ENCODE data around the gene CHST15.
"Not testable (repeated sequence)": the region's sequence is repeated elsewhere in the genome, so short reads cannot be mapped to it uniquely, and the experiment has no call there.

The CHST15 gene

DNA sequence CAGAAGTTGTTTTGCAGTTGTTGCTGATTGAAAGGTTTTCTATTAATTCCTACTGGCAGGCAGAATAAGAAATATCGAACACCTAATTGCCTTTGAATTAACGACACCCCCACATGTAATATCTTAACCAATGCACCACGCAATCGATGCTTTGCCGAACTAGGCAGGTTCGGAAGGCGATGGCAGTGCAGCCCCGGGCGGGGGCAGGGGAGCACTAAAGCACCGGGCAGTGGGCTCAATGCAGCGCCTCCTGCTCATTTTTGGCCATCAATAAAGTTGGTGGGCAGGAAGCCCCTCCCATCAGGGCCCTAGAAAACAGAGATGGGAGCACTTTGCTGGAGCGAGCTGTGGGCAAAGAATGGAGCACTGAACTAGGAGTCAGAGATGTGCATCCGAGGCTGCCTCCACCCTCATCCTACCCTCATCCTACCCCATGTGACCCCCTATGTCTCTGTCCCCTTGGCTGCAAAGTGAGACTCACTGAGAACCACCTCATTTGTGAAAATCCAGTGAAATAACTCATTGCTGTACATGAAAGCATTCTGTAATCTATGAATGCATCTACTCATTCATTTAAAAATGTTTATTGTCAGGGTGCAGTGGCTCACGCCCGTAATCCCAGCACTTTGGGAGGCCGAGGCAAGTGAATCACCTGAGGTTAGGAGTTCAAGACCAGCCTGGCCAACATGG is 19.6 kb upstream of the CHST15 start:
- H3K4me1 Mint-ChIP-seq: no peaks in the 10 kb centered on the region
- ATAC-seq (no peak), DNase-seq (ENCODE audit: low spot score in 2 of 2) (no peak)
- H3K27ac Mint-ChIP-seq: no peak overlapping the region
- H3K4me3 Mint-ChIP-seq: no peak overlapping the region
- H3K36me3 Mint-ChIP-seq: no peaks in the 10 kb centered on the region
- H3K9me3 Mint-ChIP-seq: no peaks in the 10 kb centered on the region

DNA sequence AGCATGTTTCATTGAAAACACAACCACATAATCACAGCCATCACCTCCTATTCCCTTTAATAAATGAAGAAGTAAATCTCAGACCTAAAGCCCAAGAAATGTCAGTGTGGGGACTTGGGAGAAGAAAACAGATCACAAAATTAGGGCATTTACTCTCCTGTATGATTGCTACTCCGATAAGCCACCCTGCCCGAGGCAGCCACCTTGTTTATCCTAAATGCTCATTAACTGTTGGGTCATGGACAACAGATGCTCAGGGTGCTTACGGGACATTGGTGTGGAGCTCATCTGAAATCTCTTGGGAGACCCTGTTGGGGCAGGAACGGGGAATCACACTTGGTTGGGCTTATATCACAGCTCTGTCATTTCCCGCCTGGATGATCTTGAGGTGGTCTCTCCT is 17.5 kb upstream of the CHST15 start:
- no peaks in the 10 kb centered on the region for H3K9me3 Mint-ChIP-seq
- H3K4me3 Mint-ChIP-seq: no peak overlapping the region
- no peaks in the 10 kb centered on the region for H3K4me1 Mint-ChIP-seq
- no peak for DNase-seq (ENCODE audit: low spot score in 2 of 2)
- H3K36me3 Mint-ChIP-seq: no peaks in the 10 kb centered on the region
- no peak for ATAC-seq
- H3K27ac Mint-ChIP-seq: no peak overlapping the region

DNA sequence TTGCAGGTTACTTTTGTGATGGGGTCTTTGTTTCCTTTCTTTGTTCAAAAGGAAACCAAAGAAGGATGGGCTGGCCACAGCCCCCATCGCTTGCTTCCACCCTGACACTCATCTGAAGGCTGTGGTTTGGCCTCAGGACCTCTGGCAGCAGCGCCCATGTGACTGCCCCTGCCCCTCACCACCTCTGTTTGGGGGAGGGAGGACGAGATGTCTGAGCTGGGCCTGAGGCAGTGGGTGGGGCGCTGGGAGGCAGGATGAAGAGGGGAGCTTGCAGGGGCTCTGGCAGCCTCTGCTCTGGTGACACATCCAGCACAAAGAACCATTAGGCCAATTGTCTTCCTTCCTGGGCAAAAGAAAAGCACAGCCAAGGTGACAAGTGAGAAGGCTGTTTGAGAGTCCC is 15.9 kb upstream of the CHST15 start:
- no peaks in the 10 kb centered on the region for H3K9me3 Mint-ChIP-seq
- ATAC-seq: no peak

DNA sequence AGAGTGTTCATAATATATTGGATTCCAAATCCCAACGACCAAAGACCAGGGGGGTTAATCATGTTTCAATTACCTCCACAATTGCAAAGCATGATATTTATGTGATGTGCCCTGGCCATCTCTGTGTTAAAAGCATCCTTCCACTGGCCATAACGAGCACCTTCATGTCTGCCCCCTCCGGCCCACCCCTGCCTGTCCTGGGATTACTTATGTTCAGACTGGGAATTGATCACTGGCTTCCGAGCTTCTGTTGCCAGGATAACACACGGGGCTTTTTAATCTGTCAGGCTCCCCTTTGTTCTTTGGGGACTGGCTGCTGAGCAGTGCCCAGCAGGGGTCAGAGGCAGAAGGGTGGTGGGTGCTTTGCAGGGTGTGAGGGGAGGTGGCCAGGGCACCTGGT is 13.7 kb upstream of the CHST15 start:
- H3K4me1 Mint-ChIP-seq: no peaks in the 10 kb centered on the region
- ATAC-seq (no peak), DNase-seq (ENCODE audit: low spot score in 2 of 2) (no peak)
- H3K9me3 Mint-ChIP-seq: no peaks in the 10 kb centered on the region
- H3K27ac Mint-ChIP-seq: no peak overlapping the region
- no peaks in the 10 kb centered on the region for H3K36me3 Mint-ChIP-seq
- no peak overlapping the region for H3K4me3 Mint-ChIP-seq

More for the DNA sequence above, 15.9 kb upstream of the CHST15 start:
- no peak for DNase-seq (ENCODE audit: low spot score in 2 of 2)
- Mint-ChIP-seq H3K27ac (no peak overlapping the region), H3K4me1 (no peaks in the 10 kb centered on the region), H3K36me3 (no peaks in the 10 kb centered on the region), H3K4me3 (no peak overlapping the region)

DNA sequence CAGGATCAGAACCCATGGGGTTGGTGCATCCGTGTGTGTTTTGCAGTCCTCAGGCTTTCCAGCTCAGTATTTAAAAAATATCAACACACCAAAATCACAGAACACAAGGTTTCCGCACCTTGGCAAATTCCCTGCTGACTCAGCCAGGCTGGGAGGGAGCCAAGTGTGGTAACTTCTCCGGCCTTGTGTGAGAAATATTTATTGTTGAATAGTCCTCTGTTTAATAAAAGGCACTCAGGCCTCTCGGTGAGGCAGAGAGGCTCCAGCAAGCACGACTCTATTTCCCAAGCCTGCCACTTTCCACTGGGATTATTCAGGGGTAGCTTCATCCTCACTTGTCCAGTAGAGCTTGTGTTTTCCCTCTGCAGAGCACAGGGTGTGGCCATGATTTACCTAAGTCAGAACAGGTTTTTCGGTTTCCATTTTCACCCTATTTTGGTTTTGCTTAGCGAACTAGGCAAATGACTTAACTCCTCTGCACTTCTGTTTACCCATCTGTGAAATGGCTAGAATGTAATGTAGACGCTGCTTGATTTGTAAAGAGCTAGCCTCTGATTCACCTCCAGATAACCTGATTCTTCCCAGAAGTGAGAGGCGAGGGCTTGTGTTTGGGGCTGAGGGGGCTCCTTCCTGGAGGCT is 13.0 kb upstream of the CHST15 start:
- Mint-ChIP-seq H3K9me3 (no peaks in the 10 kb centered on the region), H3K4me1 (no peaks in the 10 kb centered on the region), H3K4me3 (no peak overlapping the region), H3K36me3 (no peaks in the 10 kb centered on the region), H3K27ac (no peak overlapping the region)
- ATAC-seq (peak; percentile 20), DNase-seq (ENCODE audit: low spot score in 2 of 2) (no peak)

DNA sequence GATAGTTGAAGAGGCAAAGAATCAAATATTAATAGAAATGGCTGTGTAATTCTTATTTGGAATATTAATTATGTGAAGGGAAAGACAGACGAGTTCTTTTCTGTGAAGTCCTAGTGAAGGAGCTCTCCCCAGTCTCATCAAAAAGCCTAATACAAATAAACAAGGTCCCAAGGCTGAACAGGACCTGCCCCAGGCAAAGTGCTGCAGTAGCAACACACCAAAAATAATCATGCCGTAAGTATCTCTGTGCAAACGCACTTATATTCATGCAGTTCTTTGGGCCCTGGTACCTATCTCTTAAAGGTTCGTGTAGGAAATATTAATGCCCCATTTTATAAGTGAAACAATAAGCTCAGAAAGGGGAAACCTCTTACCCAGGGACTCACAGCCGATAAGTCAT is 12.2 kb upstream of the CHST15 start:
- ATAC-seq (no peak), DNase-seq (ENCODE audit: low spot score in 2 of 2) (no peak)
- Mint-ChIP-seq H3K27ac (no peak overlapping the region), H3K36me3 (no peaks in the 10 kb centered on the region), H3K9me3 (no peaks in the 10 kb centered on the region), H3K4me1 (no peaks in the 10 kb centered on the region), H3K4me3 (no peak overlapping the region)

DNA sequence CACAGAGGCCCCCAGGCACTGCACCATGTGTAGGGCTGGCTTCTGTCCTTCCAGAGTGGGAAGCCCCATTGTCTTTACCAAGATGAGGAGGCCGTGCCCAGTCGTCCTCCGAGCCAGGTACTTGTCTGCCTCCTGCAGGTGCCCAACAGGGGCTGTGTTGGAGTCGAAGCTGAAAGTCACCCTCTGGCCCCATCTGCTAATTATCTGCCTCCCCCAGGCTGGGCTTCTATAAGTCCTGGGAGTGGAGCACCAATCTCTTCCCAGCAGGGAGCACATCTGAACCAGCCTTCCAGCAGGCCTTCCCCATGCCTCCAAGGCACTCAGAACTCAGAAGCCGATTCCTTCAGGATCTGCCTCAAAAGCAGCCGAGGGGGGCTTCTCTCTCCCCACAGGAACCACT is 11.6 kb upstream of the CHST15 start:
- DNase-seq (ENCODE audit: low spot score in 2 of 2): no peak
- no peaks in the 10 kb centered on the region for H3K36me3 Mint-ChIP-seq
- H3K4me1 Mint-ChIP-seq: peaks cover under 1% of the 10 kb centered on the region
- no peaks in the 10 kb centered on the region for H3K9me3 Mint-ChIP-seq
- ATAC-seq: no peak
- H3K4me3 Mint-ChIP-seq: no peak overlapping the region
- no peak overlapping the region for H3K27ac Mint-ChIP-seq

DNA sequence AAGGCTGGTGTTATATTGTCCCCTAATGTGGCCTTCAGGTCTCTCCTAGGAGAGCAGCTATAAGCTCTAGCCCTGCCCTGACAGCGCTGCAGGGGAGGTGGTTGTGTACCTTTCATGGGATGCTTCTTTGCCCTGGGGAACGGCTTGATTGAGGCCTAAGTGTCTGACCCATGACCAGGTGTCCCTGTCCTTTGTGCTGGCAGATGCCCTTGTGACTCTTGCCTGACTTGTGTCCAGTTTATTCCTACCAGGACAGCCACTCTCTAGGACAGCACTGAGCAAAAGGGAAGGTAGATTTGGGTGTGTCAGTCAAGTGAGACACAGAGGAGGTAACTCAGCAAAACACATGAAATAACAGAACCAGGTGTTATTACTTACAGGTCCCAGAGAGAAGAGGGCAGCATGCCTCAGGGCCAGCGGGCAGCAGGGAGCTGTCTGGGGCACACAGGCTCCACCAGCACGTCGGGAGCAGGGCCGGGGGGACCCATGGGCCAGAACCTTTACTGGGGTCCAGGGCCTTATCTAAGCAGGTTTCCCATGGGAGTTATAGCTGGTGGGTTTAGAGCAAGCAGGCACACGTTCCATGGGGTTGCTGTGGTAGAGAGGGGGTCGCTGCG is 10.7 kb upstream of the CHST15 start:
- no peak for DNase-seq (ENCODE audit: low spot score in 2 of 2)
- Mint-ChIP-seq H3K27ac (no peak overlapping the region), H3K4me3 (no peak overlapping the region), H3K9me3 (no peaks in the 10 kb centered on the region), H3K36me3 (no peaks in the 10 kb centered on the region), H3K4me1 (peaks cover 10% of the 10 kb centered on the region)
- no peak for ATAC-seq

DNA sequence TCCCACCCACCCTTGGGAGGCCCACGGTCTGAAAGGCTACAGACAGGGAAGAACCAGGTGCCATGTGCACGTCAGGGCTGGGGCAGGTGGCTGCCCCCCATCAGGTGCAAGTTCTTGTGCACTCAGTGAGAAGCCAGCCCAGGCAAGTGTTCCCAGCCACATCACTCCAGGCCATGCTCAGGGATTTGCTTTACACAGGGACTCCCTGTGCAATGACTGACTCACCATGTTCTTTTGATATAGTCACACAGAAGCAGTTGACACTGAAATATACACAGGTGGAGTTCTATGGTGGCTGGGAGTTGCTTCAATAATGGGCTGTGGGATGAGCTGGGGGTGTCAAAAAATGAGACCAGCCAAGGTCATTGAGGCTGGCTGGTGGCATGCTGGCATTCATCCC is 8.0 kb upstream of the CHST15 start:
- no peaks in the 10 kb centered on the region for H3K36me3 Mint-ChIP-seq
- no peak overlapping the region for H3K27ac Mint-ChIP-seq
- DNase-seq (ENCODE audit: low spot score in 2 of 2) (no peak), ATAC-seq (no peak)
- H3K4me1 Mint-ChIP-seq: peaks cover 12% of the 10 kb centered on the region
- no peaks in the 10 kb centered on the region for H3K9me3 Mint-ChIP-seq
- H3K4me3 Mint-ChIP-seq: no peak overlapping the region

DNA sequence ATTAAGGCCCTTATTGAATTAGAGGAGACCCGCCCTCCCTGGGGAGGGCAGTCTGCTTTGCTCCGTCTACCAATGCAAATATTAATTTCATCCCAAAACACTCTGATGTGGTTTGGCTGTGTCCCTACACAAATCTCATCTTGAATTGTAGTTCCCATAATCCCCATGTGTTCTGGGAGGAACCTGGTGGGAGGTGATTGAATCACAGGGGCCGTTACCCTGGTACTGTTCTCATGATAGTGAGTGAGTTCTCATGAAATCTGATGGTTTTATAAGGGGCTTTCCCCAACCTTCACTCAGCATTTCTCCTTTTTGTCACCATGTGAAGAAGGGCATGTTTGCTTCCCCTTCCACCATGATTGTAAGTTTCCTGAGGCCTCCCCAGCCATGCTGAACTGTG is 7.3 kb upstream of the CHST15 start:
- H3K27ac Mint-ChIP-seq, H3K4me3 Mint-ChIP-seq: not testable (repeated sequence)

DNA sequence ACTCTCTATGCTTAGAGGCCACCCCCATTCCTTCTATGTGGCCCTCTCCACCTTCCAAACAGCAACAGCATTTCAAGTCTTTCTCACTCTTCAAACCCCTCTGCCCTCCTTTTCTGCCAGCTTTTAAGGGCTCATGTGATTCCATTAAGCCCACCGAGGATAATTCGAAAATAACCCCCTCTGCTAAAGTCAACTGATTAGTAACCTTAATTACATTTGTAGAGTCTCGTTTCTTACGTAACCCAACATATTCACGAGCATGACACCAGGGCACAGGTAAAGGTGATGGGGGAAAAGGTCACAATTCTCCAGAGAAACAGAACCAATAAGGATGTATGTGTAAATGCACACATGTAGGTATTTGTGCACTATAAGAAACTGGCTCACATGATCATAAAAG is 6.7 kb upstream of the CHST15 start:
- no peak overlapping the region for H3K4me3 Mint-ChIP-seq
- H3K27ac Mint-ChIP-seq: no peak overlapping the region
- no peak for DNase-seq (ENCODE audit: low spot score in 2 of 2)
- peaks cover 12% of the 10 kb centered on the region for H3K4me1 Mint-ChIP-seq
- H3K9me3 Mint-ChIP-seq: no peaks in the 10 kb centered on the region
- no peaks in the 10 kb centered on the region for H3K36me3 Mint-ChIP-seq
- no peak for ATAC-seq

More for the DNA sequence above, 7.3 kb upstream of the CHST15 start:
- not testable (repeated sequence) for ATAC-seq; H3K36me3 Mint-ChIP-seq; DNase-seq (ENCODE audit: low spot score in 2 of 2); H3K9me3 Mint-ChIP-seq
- peaks cover 12% of the 10 kb centered on the region for H3K4me1 Mint-ChIP-seq

DNA sequence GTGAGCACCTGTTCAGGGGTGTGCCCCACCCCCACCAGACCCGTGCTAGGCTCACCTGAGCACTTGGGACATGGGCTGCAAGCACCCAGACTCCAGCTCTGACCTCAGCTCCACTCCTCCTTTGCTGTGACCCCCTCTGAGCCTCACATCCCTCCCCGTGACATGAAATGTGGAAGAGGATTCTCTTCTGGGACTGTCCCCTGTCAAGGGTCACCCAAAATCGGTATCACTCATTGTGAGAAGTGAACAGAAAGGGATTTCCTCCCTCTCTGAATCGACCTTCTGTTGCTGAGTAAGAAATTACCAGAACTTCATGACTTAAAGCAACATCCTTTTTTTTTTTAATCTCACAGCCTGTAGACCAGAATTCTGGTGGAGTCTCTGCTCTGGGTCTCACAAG is 6.2 kb upstream of the CHST15 start:
- DNase-seq (ENCODE audit: low spot score in 2 of 2) (no peak), ATAC-seq (peak; percentile 40)
- Mint-ChIP-seq H3K9me3 (no peaks in the 10 kb centered on the region), H3K27ac (no peak overlapping the region), H3K4me1 (peaks cover 12% of the 10 kb centered on the region), H3K36me3 (no peaks in the 10 kb centered on the region), H3K4me3 (no peak overlapping the region)

DNA sequence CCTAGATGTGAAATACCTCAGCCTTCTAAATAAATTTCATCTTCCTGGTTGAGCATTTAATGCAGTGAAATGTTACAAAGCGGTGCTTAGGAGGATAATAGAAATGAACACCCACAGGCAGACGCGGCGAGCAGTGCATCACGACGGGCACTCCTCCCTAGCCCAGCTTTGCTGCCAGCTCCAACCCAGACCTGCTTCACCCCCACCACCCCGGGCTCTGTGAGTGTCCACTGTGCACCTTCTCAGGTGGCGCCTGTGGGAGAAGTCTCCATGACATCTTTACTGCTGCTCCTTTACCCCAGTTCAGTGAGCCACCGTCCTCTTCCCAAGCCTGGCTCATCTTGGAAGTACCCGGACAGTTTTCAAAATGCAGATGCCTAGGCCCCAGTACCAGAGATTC is 5.2 kb upstream of the CHST15 start:
- DNase-seq (ENCODE audit: low spot score in 2 of 2) (no peak), ATAC-seq (no peak)
- H3K4me3 Mint-ChIP-seq: no peak overlapping the region
- no peaks in the 10 kb centered on the region for H3K36me3 Mint-ChIP-seq
- no peak overlapping the region for H3K27ac Mint-ChIP-seq
- peaks cover 12% of the 10 kb centered on the region for H3K4me1 Mint-ChIP-seq
- H3K9me3 Mint-ChIP-seq: no peaks in the 10 kb centered on the region

DNA sequence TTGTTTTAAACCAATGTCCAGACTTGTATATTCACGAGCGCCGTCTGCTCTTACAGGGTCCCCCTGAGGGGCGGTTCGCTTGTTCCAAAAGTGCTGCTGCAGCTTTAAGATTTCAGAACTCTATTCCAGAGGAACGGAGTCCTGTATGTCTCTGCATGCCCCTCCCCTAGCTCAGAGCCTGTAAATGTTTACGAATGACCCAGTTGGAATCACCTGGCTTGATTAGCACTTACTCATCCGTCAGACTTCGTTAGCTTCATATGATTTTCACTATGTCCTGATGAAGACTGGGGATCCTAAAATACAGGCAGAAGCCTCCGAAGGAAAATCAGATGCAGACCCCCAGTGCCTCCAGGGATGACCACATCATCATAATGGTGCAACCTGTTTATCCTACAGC is 4.5 kb upstream of the CHST15 start:
- Mint-ChIP-seq H3K36me3 (no peaks in the 10 kb centered on the region), H3K4me3 (no peak overlapping the region), H3K4me1 (peaks cover 12% of the 10 kb centered on the region), H3K9me3 (no peaks in the 10 kb centered on the region), H3K27ac (no peak overlapping the region)
- DNase-seq (ENCODE audit: low spot score in 2 of 2) (no peak), ATAC-seq (no peak)

DNA sequence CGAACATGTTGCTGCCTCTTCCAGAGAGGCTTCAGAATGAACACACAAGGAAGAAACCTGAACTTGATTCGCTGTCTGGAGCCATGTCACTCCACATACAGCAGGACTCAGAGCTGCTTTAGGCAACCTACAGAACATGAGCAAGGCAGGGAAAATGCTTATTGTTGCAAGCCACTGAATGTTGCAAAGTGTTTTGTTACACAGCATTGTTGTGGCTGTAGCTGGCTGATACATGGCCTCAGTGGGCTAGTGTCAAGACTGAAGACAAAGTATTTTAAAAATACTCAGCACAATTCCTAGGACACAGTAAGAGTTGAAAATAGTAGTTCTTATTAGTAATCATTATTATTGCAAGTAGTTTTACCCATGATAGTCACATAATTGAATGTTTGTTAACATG is 3.1 kb upstream of the CHST15 start:
- no peak overlapping the region for H3K4me3 Mint-ChIP-seq
- ATAC-seq: no peak

DNA sequence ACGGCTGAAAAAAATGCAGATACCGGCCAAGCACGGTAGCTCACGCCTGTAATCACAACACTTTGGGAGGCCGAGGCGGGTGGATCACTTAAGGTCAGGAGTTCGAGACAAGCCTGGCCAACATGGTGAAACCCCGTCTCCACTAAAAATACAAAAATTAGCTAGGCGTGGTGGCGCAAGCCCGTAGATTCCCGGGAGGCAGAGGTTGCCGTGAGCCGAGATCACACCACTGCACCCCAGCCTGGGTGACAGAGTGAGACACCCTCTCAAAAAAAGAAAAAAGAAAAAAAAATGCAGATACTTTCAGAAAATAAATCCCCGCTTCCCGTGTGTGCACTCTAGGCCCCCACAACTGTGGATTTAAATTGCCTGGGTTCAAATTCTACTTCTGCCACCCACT is 2.4 kb upstream of the CHST15 start:
- not testable (repeated sequence) for DNase-seq (ENCODE audit: low spot score in 2 of 2); ATAC-seq; H3K27ac Mint-ChIP-seq; H3K36me3 Mint-ChIP-seq; H3K4me3 Mint-ChIP-seq; H3K9me3 Mint-ChIP-seq
- H3K4me1 Mint-ChIP-seq: peaks cover 12% of the 10 kb centered on the region

More for the DNA sequence above, 3.1 kb upstream of the CHST15 start:
- Mint-ChIP-seq H3K4me1 (peaks cover 12% of the 10 kb centered on the region), H3K27ac (no peak overlapping the region), H3K36me3 (no peaks in the 10 kb centered on the region), H3K9me3 (no peaks in the 10 kb centered on the region)
- no peak for DNase-seq (ENCODE audit: low spot score in 2 of 2)
